T-helper 2 cell treated with Interferon-gamma antibody and Interleukin-4, amounts not matched to agents 5 μg/mL and 100 μg/mL, for 36 hours (primary cell): ENCODE data around the gene TPSB2.
"Not testable (repeated sequence)": the region's sequence is repeated elsewhere in the genome, so short reads cannot be mapped to it uniquely, and the experiment has no call there.

Experiments used
- DNase-seq: peaks from one replicate; pipeline ENCODE4 v3.0.0; 2021; ENCODE audit warnings: low spot score
- H3K27ac Mint-ChIP-seq: one replicate; pipeline ENCODE4 v1.8.0; 2021; ENCODE audit warnings: mild to moderate bottlenecking, mixed read lengths
- H3K27me3 Mint-ChIP-seq: one replicate; pipeline ENCODE4 v1.8.0; 2021; ENCODE audit warnings: low read depth, mixed read lengths
- H3K36me3 Mint-ChIP-seq: one replicate; pipeline ENCODE4 v1.8.0; 2021; ENCODE audit warnings: low read depth, mixed read lengths
- H3K4me1 Mint-ChIP-seq: one replicate; pipeline ENCODE4 v1.8.0; 2021; ENCODE audit warnings: low read depth, mixed read lengths
- H3K4me3 Mint-ChIP-seq: one replicate; pipeline ENCODE4 v1.8.0; 2022; ENCODE audit warnings: mild to moderate bottlenecking, moderate library complexity, mixed read lengths
- H3K9me3 Mint-ChIP-seq: one replicate; pipeline ENCODE4 v1.8.0; 2021; ENCODE audit warnings: mixed read lengths

TPSB2 gene

GRCh38 chr16:1256874-1257322 is 26.9 kb upstream of the TPSB2 start:
- DNase-seq, result no peak
- Mint-ChIP-seq H3K27me3 (peaks cover 13% of the 10 kb centered on the region), H3K9me3 (no peaks in the 10 kb centered on the region), H3K4me3 (no peak overlapping the region), H3K4me1 (peaks cover 5% of the 10 kb centered on the region), H3K27ac (no peak overlapping the region), H3K36me3 (no peaks in the 10 kb centered on the region)

- not testable (repeated sequence) for H3K9me3 Mint-ChIP-seq, DNase-seq, H3K4me3 Mint-ChIP-seq, H3K36me3 Mint-ChIP-seq, H3K27ac Mint-ChIP-seq, H3K4me1 Mint-ChIP-seq, H3K27me3 Mint-ChIP-seq
Observed at GRCh38 chr16:1256296-1256873, 26.4 kb upstream of the TPSB2 start.

GRCh38 chr16:1255276-1256122 is 25.5 kb upstream of the TPSB2 start, which contains the start of gene TPSD1:
Gene TPSD1, plus strand, starts transcription at chr16:1256069. Its CDS starts 212 bp downstream, at chr16:1256281.
- DNase-seq, H3K36me3 Mint-ChIP-seq, H3K4me1 Mint-ChIP-seq, H3K9me3 Mint-ChIP-seq, H3K27me3 Mint-ChIP-seq, H3K27ac Mint-ChIP-seq, H3K4me3 Mint-ChIP-seq: not testable (repeated sequence)

GRCh38 chr16:1254821-1255220 is 24.8 kb upstream of the TPSB2 start:
- not testable (repeated sequence) for H3K36me3 Mint-ChIP-seq, H3K4me1 Mint-ChIP-seq, H3K27ac Mint-ChIP-seq, H3K4me3 Mint-ChIP-seq, H3K27me3 Mint-ChIP-seq, DNase-seq, H3K9me3 Mint-ChIP-seq

- H3K4me3 Mint-ChIP-seq, H3K27me3 Mint-ChIP-seq, DNase-seq, H3K36me3 Mint-ChIP-seq, H3K4me1 Mint-ChIP-seq, H3K27ac Mint-ChIP-seq, H3K9me3 Mint-ChIP-seq: not testable (repeated sequence)
Observed at GRCh38 chr16:1253701-1254364, 23.8 kb upstream of the TPSB2 start.

- not testable (repeated sequence) for H3K36me3 Mint-ChIP-seq, H3K4me1 Mint-ChIP-seq, H3K9me3 Mint-ChIP-seq, H3K4me3 Mint-ChIP-seq, H3K27ac Mint-ChIP-seq, DNase-seq, H3K27me3 Mint-ChIP-seq
Observed at GRCh38 chr16:1249031-1249755, 19.2 kb upstream of the TPSB2 start.

GRCh38 chr16:1247903-1248537 is 18.0 kb upstream of the TPSB2 start:
- H3K4me1 Mint-ChIP-seq, H3K4me3 Mint-ChIP-seq, H3K9me3 Mint-ChIP-seq, H3K36me3 Mint-ChIP-seq, DNase-seq, H3K27ac Mint-ChIP-seq, H3K27me3 Mint-ChIP-seq: not testable (repeated sequence)

- H3K27me3 Mint-ChIP-seq, result no peaks in the 10 kb centered on the region
- no peaks in the 10 kb centered on the region for H3K36me3 Mint-ChIP-seq
- H3K27ac Mint-ChIP-seq, result no peak overlapping the region
- peaks cover 7% of the 10 kb centered on the region for H3K4me1 Mint-ChIP-seq
- H3K4me3 Mint-ChIP-seq, result peak overlapping the region; percentile 26
- no peak for DNase-seq
- no peaks in the 10 kb centered on the region for H3K9me3 Mint-ChIP-seq
Observed at GRCh38 chr16:1245452-1246020, 15.6 kb upstream of the TPSB2 start.

- DNase-seq, result peak; percentile 35
- H3K36me3 Mint-ChIP-seq, result no peaks in the 10 kb centered on the region
- no peak overlapping the region for H3K4me3 Mint-ChIP-seq
- H3K9me3 Mint-ChIP-seq, result no peaks in the 10 kb centered on the region
- H3K27me3 Mint-ChIP-seq, result no peaks in the 10 kb centered on the region
- H3K4me1 Mint-ChIP-seq, result peaks cover 7% of the 10 kb centered on the region
- H3K27ac Mint-ChIP-seq, result no peak overlapping the region
Observed at GRCh38 chr16:1244881-1245280, 14.9 kb upstream of the TPSB2 start.

GRCh38 chr16:1243907-1244850 is 14.2 kb upstream of the TPSB2 start:
- H3K4me3 Mint-ChIP-seq, H3K27ac Mint-ChIP-seq, H3K9me3 Mint-ChIP-seq, DNase-seq, H3K4me1 Mint-ChIP-seq, H3K27me3 Mint-ChIP-seq, H3K36me3 Mint-ChIP-seq: not testable (repeated sequence)

- not testable (repeated sequence) for DNase-seq, H3K4me1 Mint-ChIP-seq
Observed at GRCh38 chr16:1243363-1243762, 13.4 kb upstream of the TPSB2 start.

GRCh38 chr16:1241081-1241480 is 11.1 kb upstream of the TPSB2 start:
- H3K27ac Mint-ChIP-seq, H3K36me3 Mint-ChIP-seq, H3K4me3 Mint-ChIP-seq, H3K4me1 Mint-ChIP-seq, H3K27me3 Mint-ChIP-seq, DNase-seq, H3K9me3 Mint-ChIP-seq: not testable (repeated sequence)

More at GRCh38 chr16:1243363-1243762, 13.4 kb upstream of the TPSB2 start:
- H3K27ac Mint-ChIP-seq, H3K4me3 Mint-ChIP-seq, H3K36me3 Mint-ChIP-seq, H3K9me3 Mint-ChIP-seq, H3K27me3 Mint-ChIP-seq: not testable (repeated sequence)
